ENCODE measurements around the gene DYSF.

Gene DYSF

GRCh38 chr2:71544919-71545571, 91.7 kb downstream of the DYSF start:
- no peak for DNase-seq (ENCODE audit: low spot score)

GRCh38 chr2:71545572-71546274, 92.4 kb downstream of the DYSF start:
- POLR2A ChIA-PET (ENCODE audit: low non-redundant PET) = no interaction called here
- peak; percentile 76 for TF ChIP-seq CTCF (conservative IDR thresholded peaks at IDR 0.05; ENCODE audit: low read depth)
- H3K27ac ChIP-seq = no peak overlapping the region
- CTCF ChIA-PET = interaction anchor here (0.6 to 2.2 kb wide), 12 partner anchors 12 to 684 kb away, joined by 3 to 16 read pairs (median 4); partner anchors contain the start of gene CYP26B1
- DNase-seq (ENCODE audit: low spot score) = peak; percentile 59

More at GRCh38 chr2:71544919-71545571, 91.7 kb downstream of the DYSF start:
- no peak for TF ChIP-seq CTCF (conservative IDR thresholded peaks at IDR 0.05; ENCODE audit: low read depth)
- POLR2A ChIA-PET (ENCODE audit: low non-redundant PET) = no interaction called here
- H3K27ac ChIP-seq = no peak overlapping the region
- CTCF ChIA-PET = interaction anchor here (0.6 to 1.4 kb wide), 7 partner anchors 16 to 1690 kb away, joined by 3 to 5 read pairs (median 3); no protein-coding TSS in a partner anchor

- ChIA-PET CTCF (interaction anchor here (0.6 to 2.2 kb wide), 12 partner anchors 12 to 683 kb away, joined by 3 to 16 read pairs (median 4); partner anchors contain the start of gene CYP26B1), POLR2A (ENCODE audit: low non-redundant PET) (no interaction called here)
- H3K27ac ChIP-seq = no peak overlapping the region
- TF ChIP-seq CTCF (conservative IDR thresholded peaks at IDR 0.05; ENCODE audit: low read depth) = no peak
- no peak for DNase-seq (ENCODE audit: low spot score)
Measured at GRCh38 chr2:71546275-71546638, 92.9 kb downstream of the DYSF start.

DNA sequence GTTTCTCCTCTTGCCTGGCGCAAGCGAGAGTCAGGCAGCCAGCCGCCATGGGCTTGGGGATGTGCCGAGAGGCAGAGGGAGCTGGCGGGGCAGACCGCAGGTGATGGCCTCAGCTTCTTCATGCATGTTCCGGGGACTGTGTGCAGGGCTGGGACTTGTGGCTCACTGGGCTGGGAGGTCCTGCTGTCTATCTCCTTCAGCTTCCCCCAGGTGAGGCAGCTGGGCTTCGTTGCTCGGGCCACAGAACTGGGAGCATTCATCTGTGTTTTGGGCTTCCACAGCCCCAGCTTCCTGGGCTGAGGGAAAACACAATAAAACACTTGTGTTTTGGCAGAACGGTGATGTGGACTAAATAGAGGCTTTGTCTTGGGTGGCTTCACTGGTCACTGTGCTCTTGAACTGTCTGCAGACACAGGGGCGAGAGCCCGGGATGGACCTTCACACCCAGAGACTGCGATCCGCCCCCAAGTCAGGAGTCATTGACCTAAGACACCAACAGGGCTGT, 93.5 kb downstream of the DYSF start:
- no peak overlapping the region for H3K27ac ChIP-seq
- no peak for DNase-seq (ENCODE audit: low spot score)
- no peak for TF ChIP-seq CTCF (conservative IDR thresholded peaks at IDR 0.05; ENCODE audit: low read depth)
- ChIA-PET POLR2A (ENCODE audit: low non-redundant PET) (no interaction called here), CTCF (interaction anchor here (0.7 to 2.2 kb wide), 6 partner anchors 53 to 1221 kb away, joined by 3 to 16 read pairs (median 5); partner anchors contain the start of gene CYP26B1)

DNA sequence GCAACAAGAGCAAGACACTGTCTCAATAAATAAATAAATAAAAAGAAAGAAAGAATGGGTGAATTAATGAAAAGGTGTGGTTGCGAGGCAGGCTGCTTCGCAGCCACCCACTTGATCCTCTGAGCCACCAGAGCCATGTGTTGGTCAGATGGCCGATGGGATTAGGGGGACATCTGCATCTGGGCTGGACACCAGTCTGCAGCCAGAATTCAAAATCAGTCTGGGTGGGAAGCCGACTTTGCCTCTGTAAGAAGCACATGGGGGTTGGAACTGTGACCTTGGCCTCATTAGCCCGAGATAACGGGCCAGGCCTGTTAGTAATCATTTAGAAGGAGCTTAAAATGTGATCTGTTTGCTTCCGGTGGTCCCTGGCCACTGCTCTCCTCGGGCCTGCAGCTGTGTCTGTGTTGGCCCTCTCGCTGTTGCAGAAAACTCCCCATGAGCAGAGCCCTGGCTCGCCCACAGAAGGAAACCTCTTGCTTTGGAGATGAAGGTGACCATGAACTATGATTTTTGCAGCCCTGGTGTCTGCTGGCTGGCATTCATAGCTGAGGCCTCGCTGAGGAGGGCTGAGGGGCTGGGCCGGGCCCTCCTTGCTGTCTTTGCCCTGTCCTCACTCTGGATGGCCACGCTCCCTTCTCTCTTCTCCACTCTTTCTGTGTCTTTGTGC, 94.4 kb downstream of the DYSF start:
- ChIA-PET CTCF (interaction anchor here (0.5 to 2.2 kb wide), 5 partner anchors 87 to 1266 kb away, joined by 3 to 16 read pairs (median 3); no protein-coding TSS in a partner anchor), POLR2A (ENCODE audit: low non-redundant PET) (no interaction called here)
- H3K27ac ChIP-seq = no peak overlapping the region
- DNase-seq (ENCODE audit: low spot score) = no peak
- TF ChIP-seq CTCF (conservative IDR thresholded peaks at IDR 0.05; ENCODE audit: low read depth) = no peak

Measured in RWPE1 (cell line).